Muscle layer of colon (tissue), 2 donors: ENCODE measurements around the gene ZC3H7B.
A peak's percentile ranks its signal among the peaks of the same experiment; 100 is the strongest.
"Not testable (repeated sequence)": the region's sequence is repeated elsewhere in the genome, so short reads cannot be mapped to it uniquely, and the experiment has no call there.

Source experiments
- H3K27ac ChIP-seq: one replicate; pipeline ENCODE4 v1.7.0; 2013; ENCODE audit warnings: low read depth, mild to moderate bottlenecking, low read length, moderate library complexity
- H3K27me3 ChIP-seq, 2 donors: one replicate each; pipeline ENCODE4 v1.7.0; 2013; ENCODE audit warnings: low read length in 2 of 2, mild to moderate bottlenecking in 2 of 2; ENCODE audit not compliant: insufficient read depth in 2 of 2, control insufficient read depth in 1 of 2
- H3K36me3 ChIP-seq: one replicate; pipeline ENCODE4 v1.7.0; 2013; ENCODE audit warnings: mild to moderate bottlenecking, low read length; ENCODE audit not compliant: insufficient read depth
- H3K4me1 ChIP-seq: one replicate; pipeline ENCODE4 v1.7.0; 2013; ENCODE audit warnings: mild to moderate bottlenecking, low read length; ENCODE audit not compliant: insufficient read depth
- H3K4me3 ChIP-seq, 2 donors: one replicate each; pipeline ENCODE4 v1.7.0; 2013; ENCODE audit warnings: low read length in 2 of 2, low read depth in 1 of 2, mild to moderate bottlenecking in 1 of 2, moderate library complexity in 1 of 2
- H3K9ac ChIP-seq: one replicate; pipeline ENCODE4 v1.7.0; 2013; ENCODE audit warnings: low read length
- H3K9me3 ChIP-seq: one replicate; pipeline ENCODE4 v1.7.0; 2013; ENCODE audit warnings: mild to moderate bottlenecking, low read length
- donor health status: abdominal sarcoma.
- donor health status: Adenocarcinoma of cecum.

ZC3H7B gene, protein sequence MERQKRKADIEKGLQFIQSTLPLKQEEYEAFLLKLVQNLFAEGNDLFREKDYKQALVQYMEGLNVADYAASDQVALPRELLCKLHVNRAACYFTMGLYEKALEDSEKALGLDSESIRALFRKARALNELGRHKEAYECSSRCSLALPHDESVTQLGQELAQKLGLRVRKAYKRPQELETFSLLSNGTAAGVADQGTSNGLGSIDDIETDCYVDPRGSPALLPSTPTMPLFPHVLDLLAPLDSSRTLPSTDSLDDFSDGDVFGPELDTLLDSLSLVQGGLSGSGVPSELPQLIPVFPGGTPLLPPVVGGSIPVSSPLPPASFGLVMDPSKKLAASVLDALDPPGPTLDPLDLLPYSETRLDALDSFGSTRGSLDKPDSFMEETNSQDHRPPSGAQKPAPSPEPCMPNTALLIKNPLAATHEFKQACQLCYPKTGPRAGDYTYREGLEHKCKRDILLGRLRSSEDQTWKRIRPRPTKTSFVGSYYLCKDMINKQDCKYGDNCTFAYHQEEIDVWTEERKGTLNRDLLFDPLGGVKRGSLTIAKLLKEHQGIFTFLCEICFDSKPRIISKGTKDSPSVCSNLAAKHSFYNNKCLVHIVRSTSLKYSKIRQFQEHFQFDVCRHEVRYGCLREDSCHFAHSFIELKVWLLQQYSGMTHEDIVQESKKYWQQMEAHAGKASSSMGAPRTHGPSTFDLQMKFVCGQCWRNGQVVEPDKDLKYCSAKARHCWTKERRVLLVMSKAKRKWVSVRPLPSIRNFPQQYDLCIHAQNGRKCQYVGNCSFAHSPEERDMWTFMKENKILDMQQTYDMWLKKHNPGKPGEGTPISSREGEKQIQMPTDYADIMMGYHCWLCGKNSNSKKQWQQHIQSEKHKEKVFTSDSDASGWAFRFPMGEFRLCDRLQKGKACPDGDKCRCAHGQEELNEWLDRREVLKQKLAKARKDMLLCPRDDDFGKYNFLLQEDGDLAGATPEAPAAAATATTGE

GRCh38 chr22:41301085-41302020, at the start of gene ZC3H7B:
Gene ZC3H7B (plus strand): TSS chr22:41301525. CDS start chr22:41320661, 19,136 bp downstream.
- peak within 1 kb of the TSS; percentile 90 for H3K27ac ChIP-seq
- H3K4me1 ChIP-seq: peaks cover 16% of the 10 kb centered on the region
- H3K9ac ChIP-seq: peak within 1 kb of the TSS; percentile 82
- H3K27me3 ChIP-seq: no peaks in the 10 kb centered on the region
- H3K36me3 ChIP-seq: no peaks in the 10 kb centered on the region
- no peaks in the 10 kb centered on the region for H3K9me3 ChIP-seq
- peak within 1 kb of the TSS; percentile 68 to 96 for H3K4me3 ChIP-seq

DNA sequence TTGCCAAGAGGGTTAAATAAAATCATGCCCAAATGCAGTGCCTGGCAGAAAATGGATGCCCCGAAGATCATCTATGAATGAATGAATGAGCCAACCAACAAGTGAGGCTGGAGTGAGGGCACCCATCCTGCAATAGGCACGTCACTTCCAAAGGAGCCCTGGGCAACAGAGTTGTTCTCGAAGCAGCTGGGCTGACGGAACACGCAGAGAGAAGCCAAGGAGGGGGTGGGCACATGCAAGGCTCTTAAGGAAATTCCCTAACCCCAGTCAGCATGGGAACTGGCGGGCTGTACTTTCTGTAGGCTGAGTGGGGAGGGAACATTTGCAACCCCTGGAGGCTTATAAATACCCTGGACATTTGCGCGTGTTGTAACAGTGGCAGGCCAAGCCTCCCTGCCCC, 49.0 kb upstream of the ZC3H7B start:
- H3K9me3 ChIP-seq: no peaks in the 10 kb centered on the region
- H3K9ac ChIP-seq: no peak overlapping the region
- H3K36me3 ChIP-seq: peaks cover 43% of the 10 kb centered on the region
- no peak overlapping the region for H3K27ac ChIP-seq
- no peaks in the 10 kb centered on the region for H3K4me1 ChIP-seq
- H3K27me3 ChIP-seq: no peaks in the 10 kb centered on the region
- no peak overlapping the region for H3K4me3 ChIP-seq

- Histone ChIP-seq H3K36me3 (peaks cover 33% of the 10 kb centered on the region), H3K27me3 (no peaks in the 10 kb centered on the region), H3K4me1 (no peaks in the 10 kb centered on the region), H3K9ac (no peak overlapping the region), H3K27ac (no peak overlapping the region), H3K4me3 (no peak overlapping the region), H3K9me3 (no peaks in the 10 kb centered on the region)
Measured at GRCh38 chr22:41254230-41254629, 47.1 kb upstream of the ZC3H7B start.

- Histone ChIP-seq H3K9me3 (no peaks in the 10 kb centered on the region), H3K27ac (no peak overlapping the region), H3K9ac (no peak overlapping the region), H3K4me3 (no peak overlapping the region), H3K36me3 (peaks cover 23% of the 10 kb centered on the region), H3K4me1 (no peaks in the 10 kb centered on the region), H3K27me3 (no peaks in the 10 kb centered on the region)
Measured at GRCh38 chr22:41256254-41257253, 44.8 kb upstream of the ZC3H7B start.

GRCh38 chr22:41257696-41258095, 43.6 kb upstream of the ZC3H7B start:
- H3K4me3 ChIP-seq: no peak overlapping the region
- H3K36me3 ChIP-seq: peaks cover 34% of the 10 kb centered on the region
- no peak overlapping the region for H3K27ac ChIP-seq
- no peaks in the 10 kb centered on the region for H3K9me3 ChIP-seq
- H3K27me3 ChIP-seq: no peaks in the 10 kb centered on the region
- no peak overlapping the region for H3K9ac ChIP-seq
- H3K4me1 ChIP-seq: no peaks in the 10 kb centered on the region

- H3K27ac ChIP-seq, H3K9ac ChIP-seq, H3K9me3 ChIP-seq, H3K4me1 ChIP-seq, H3K4me3 ChIP-seq, H3K27me3 ChIP-seq: not testable (repeated sequence)
- H3K36me3 ChIP-seq: peaks cover 42% of the 10 kb centered on the region
Measured at GRCh38 chr22:41259756-41260155, 41.6 kb upstream of the ZC3H7B start.

- Histone ChIP-seq H3K36me3 (peaks cover 47% of the 10 kb centered on the region), H3K4me1 (no peaks in the 10 kb centered on the region)
Measured at GRCh38 chr22:41260871-41261270, 40.5 kb upstream of the ZC3H7B start.

DNA sequence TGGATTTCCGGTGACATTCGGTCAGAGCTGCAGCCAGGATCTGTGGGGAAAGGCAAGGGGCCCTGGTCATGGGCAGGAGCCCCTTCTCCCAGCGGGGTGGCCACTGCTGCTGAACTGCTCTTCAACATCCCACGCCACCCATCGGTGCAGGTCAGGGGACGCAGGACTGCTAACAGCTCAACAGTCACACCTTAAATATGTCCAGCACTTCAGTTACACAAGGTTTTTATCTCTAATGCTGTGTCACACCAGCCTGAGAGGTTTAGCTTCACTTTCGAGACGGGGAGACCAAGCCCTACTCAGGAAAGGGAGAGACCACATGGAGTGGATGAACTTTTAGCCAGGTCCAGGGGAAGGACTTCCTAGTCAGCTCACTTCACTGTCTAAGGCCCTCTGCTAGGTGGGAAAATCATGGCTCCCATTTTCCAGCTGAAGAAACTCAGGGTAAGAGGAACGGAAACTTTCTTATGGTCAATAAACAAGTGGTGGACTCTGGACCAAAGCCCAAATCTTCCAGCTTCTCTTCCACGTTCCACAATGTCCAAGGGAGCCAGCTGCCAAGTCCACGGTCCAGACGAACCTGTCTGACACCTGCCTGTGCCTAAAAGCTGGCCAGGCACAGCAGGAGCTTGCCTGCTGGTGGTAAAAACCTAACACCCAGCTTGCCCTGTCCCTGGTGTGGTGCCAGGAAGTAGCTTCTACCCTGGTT, 39.6 kb upstream of the ZC3H7B start:
- no peak overlapping the region for H3K4me3 ChIP-seq
- no peaks in the 10 kb centered on the region for H3K4me1 ChIP-seq
- no peaks in the 10 kb centered on the region for H3K9me3 ChIP-seq
- no peak overlapping the region for H3K9ac ChIP-seq
- H3K27ac ChIP-seq: no peak overlapping the region
- H3K27me3 ChIP-seq: no peaks in the 10 kb centered on the region
- H3K36me3 ChIP-seq: peaks cover 43% of the 10 kb centered on the region

More at GRCh38 chr22:41260871-41261270, 40.5 kb upstream of the ZC3H7B start:
- Histone ChIP-seq H3K27ac (no peak overlapping the region), H3K9ac (no peak overlapping the region), H3K9me3 (no peaks in the 10 kb centered on the region), H3K4me3 (no peak overlapping the region), H3K27me3 (no peaks in the 10 kb centered on the region)

- Histone ChIP-seq H3K4me3 (no peak overlapping the region), H3K9ac (no peak overlapping the region), H3K27me3 (no peaks in the 10 kb centered on the region), H3K27ac (no peak overlapping the region), H3K4me1 (no peaks in the 10 kb centered on the region), H3K36me3 (peaks cover 46% of the 10 kb centered on the region), H3K9me3 (no peaks in the 10 kb centered on the region)
Measured at GRCh38 chr22:41262250-41262765, 39.0 kb upstream of the ZC3H7B start.
